ENCODE measurements around the gene MRPL48.

- TF ChIP-seq CTCF (IDR thresholded peaks at IDR 0.05; ENCODE audit: low read depth, low read length, missing input control) (no peak), SP1 (IDR thresholded peaks at IDR 0.05) (no peak), REST (IDR thresholded peaks at IDR 0.05) (no peak), TAF1 (conservative IDR thresholded peaks at IDR 0.05) (no peak), FOXA1 (IDR thresholded peaks at IDR 0.05) (no peak), RAD21 (IDR thresholded peaks at IDR 0.05) (no peak), JUND (IDR thresholded peaks at IDR 0.05) (no peak), MAX (IDR thresholded peaks at IDR 0.05) (no peak), EGR1 (IDR thresholded peaks at IDR 0.05; ENCODE audit: low read depth in 2 of 2) (no peak), GABPA (IDR thresholded peaks at IDR 0.05 in 1 of 2, conservative IDR thresholded peaks at IDR 0.05 in 1 of 2) (no peak), RXRA (IDR thresholded peaks at IDR 0.05) (no peak), YY1 (IDR thresholded peaks at IDR 0.05) (no peak), ATF3 (IDR thresholded peaks at IDR 0.05) (no peak)
These were observed 82.6 kb downstream of the MRPL48 start for GRCh38 chr11:73870261-73870660.
